GM19328 (cell line): ENCODE data around the gene SARNP.

ENCODE experiments used
- ATAC-seq: cut with Tn5 transposase; IDR thresholded peaks from one replicate; pipeline ENCODE4 v1.9.1; 2021; ENCODE audit warnings: mild to moderate bottlenecking, moderate library complexity; ENCODE audit not compliant: unreplicated experiment

Gene SARNP

DNA sequence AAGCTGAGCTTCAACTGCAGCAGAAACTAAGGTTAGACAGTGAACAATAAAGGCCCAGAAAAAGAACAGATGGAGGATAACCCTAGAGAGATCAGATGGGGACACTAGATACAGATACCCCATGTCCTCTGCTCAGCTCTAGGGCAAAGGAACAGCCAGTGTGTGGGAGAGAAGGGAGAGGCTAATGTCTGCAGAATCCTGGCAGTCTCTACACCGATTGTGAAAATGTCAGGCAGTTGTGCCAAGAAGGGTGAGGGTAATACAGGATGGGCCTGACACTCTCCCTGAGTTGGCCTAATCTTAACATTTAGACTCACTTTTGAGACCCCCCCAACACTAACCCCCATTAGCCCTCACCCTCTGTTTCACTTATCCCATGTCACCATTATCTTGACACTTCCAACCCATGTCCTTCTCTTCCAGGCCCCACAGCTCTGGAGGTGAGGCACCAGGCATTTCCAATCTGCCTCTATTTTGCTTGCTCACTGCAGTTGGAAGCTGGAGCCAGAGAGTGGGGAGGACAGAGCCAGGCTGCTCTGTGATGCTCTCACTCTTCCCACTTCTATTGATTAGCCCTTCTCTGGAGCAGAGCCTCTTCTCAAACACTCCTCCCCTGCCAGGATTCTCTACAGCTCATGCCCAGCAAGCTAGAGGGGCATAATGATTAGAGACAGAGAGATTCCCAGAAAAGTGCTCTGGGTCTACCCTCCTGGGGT lies 104.7 kb downstream of the SARNP start:
- no peak for ATAC-seq

DNA sequence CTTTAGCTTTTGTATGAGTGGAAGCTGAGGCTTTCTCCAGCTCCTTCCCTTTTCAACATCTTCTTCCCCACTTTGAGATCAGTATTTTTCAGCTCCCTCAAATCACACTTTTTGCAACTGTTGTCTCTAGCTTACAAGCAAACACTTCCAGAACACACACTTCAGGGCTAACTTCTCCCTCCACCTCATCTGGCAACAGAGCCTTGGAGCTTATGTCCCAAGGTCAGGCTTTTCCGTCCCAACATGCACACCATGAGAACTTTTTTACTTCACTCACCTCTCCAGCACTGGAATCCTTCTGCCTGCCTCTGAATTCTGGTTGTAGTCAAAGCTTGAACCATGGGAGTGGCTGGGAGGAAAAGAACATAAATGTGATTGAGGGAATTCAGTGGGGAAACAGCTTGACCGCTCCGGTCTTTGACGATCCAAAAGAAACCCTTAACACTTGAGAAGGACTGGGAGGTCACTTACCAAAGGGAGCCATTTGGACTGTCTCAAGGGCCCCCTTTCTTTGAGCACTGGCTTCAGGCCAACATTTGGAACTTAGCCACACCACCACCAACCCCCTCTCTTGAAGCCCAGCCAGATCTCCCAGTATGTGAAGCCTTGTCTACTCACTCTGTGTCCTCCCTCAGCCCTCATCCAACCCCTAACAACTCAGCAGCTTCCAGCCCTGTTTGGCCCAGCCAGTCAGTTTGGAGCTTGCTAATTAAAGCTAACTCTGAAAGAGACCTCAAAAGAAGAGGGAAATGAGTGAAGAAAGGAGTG lies 105.6 kb downstream of the SARNP start:
- no peak for ATAC-seq

DNA sequence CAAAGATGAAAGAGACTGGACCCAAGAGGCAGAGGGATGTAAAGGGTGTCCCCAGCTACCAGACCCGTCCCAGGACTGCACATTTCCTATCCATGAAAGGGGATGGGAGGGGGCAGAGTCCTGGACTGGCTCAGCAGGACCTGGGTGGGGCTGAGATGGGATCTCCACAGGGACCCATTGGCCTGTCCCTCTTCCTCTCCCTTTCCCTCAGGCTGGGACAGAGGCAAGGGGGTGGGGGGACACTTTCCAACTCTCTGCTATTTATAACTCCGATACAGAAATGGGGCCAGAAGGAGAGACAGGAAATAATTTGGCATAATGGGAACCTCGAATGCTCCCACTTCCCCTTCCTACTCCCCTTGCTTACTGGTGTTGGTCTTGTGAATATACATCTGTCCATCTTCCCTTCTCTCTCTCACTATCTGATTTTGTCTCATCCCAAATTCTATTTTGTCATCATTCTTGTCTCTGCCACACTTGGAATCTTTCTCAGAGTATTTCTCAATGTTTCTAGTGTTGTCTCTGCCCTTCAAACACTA lies 108.8 kb downstream of the SARNP start:
- ATAC-seq, result no peak

DNA sequence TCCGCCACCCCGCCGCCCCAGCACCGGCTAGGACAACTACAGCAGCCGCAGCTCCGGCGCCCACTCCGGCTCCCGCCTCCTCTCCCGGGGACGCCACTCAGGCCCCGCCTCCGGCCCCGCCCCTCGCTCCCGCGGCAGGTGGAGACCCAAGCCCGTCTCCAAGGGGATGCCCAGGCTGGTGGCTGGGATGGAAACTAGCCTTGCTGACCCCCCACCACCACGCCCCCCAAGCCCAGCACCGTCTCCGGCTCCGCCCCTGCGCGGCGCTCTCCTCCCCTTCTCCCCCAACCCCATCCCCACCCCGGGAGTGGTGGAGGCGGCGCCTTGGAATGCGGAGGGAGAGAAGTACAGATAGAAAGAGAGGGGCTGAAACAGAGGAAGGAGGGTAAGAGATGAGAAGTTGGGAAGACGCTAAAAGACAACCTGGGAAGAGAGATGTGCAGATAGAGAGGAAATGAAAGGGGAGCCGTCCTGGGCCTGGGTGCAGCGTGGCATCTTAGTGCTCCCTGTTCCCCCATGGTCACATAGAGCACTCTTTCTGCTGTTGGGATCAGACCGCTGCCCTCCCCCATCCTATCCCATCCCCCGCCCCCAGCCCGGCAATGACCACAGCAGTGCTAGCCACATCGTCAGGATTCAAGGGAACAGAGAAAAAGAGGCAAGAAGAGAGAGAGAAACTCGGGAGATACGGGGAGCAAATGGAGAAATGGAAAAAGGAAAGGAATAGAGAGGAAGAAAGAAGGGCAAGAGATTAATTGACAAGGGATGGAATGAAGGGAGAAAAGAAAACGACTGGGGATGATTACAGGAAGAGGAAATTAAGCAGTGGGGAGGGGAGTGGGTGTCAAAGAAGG lies 109.5 kb downstream of the SARNP start, which contains the start of gene ITGA7:
ITGA7 (minus strand) TSS at position 64 of the 854 bp plus-strand sequence. CDS start 222 bp downstream, outside the sequence.
- ATAC-seq, result no peak
